SH-SY5Y (cell line): Measurements from ENCODE around the gene SLC24A4.

Experiments used
- GATA2 ChIP-seq: IDR thresholded peaks from 2 replicates; pipeline ENCODE4 v1.6.1; 2011; ENCODE audit warnings: mild to moderate bottlenecking, low read depth, low read length
- GATA3 ChIP-seq: IDR thresholded peaks from 2 replicates; pipeline ENCODE4 v1.6.1; 2011; ENCODE audit warnings: low read depth, mild to moderate bottlenecking, low read length, moderate library complexity

The SLC24A4 gene

DNA sequence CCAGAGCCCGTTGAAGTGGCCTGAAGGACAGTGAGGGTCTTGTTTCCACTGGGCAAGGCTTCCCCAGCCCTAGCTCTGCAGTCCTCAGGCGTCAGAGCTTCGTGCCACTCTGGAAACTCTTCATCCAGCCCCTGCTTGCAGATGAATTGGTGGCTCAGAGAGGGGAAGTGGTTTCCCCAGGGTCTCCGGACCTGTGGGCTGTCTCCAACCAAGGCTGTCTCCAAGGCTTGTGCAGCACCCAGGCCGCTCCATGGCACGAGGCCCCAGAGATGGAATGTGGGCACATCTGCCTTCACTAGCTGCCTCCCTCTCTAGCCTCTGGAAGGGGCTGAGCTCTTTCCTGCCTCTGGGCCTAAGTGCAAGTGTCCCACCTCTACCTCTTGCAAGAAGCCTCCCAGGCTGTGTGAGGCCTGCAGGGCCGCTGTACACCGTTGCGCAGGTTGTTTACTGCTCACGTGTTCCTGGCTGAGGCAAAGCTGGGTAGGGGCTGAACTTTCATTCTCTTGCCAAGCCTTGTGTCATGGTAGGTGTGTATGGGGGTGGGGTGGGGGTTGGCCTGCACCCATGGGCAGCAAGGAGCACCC, 201.7 kb downstream of the SLC24A4 start:
- TF ChIP-seq GATA3 (no peak), GATA2 (no peak)

DNA sequence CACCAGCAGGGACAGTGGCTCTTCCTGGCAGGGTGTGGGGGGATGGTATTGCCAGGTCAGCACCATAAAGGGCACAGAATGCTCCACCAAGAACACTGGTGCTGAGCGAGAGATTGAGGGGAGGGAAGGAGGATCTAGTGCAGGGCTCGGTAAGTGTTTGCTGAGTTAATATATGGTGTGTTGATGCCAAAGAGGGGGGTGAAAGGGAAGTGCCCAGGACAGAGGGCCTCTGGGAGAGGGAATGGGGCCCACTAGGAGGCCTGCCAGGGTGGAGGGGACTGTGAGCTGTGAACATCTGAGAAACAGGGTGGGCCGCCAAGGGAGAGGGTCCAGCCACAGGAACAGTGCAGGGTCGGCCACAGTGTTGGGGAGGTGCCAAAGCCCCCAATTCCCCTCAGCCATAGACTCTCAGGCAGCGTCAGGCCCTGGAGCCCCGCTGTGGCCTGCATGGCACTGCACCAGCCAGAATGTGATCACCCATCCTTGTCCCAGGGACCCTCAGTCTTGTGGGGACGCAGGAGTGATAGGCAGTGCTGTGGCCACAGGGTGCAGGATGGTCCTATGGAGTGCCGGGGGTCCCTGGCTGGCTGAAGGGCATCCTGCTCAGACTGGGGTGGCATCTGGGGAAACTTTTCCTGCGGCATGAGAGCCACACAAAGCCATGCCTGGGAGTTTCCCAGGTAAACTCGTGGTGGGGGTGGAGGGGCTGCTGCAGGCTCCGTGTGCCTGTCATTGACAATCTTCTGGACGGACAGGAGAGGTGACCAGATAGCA, 202.5 kb downstream of the SLC24A4 start:
- TF ChIP-seq GATA3: no peak
- no peak for TF ChIP-seq GATA2

DNA sequence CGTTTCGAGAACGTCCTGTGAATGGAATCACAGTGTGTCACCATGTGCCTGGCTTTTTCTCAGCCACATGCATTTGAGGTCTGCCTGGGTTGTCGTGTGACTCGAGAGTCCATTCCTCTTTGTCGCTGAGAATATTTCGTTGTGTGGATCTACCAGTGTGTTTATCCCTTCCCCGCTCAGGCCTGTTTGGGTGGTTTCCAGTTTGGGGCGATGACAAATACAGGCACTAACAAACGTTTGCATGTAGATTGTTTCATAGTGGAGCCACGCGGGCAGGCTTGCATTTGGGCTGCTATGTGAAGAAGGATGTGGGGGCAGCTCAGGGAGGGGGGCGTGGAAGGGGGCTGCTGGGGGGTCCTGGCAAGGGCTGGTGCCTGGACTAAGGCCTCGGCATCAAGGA, 204.8 kb downstream of the SLC24A4 start:
- TF ChIP-seq GATA3: no peak
- TF ChIP-seq GATA2: no peak

DNA sequence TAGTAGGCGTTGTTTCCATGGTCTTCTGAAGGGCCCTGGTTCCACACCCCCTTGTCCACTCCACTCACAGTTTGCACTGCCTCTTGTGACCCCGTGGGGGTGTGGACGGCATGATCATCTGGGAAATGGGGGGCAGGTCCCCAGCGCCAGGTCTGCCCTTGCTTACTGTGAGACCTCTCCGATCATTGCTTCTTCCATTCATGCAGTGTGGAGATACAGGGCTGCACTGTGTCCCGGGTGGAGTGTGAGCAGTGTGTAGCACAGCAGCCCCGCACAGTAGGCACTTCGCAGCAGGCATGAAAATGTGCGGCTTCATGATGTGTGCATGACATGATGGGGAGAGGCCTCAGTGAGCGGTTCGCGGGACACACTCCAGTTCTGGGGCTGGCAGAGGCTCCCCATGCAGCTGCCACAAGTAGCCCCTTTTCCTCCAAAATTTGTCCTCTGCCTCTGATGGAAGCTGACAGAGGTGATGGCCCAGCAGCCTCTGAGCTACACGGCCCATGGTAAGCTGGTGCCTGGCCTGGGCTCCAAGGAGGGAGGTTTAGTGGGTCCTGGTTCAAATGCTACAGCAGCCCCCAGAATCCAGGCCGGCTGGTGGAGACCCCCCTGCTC, 205.6 kb downstream of the SLC24A4 start:
- no peak for TF ChIP-seq GATA2
- TF ChIP-seq GATA3: no peak

DNA sequence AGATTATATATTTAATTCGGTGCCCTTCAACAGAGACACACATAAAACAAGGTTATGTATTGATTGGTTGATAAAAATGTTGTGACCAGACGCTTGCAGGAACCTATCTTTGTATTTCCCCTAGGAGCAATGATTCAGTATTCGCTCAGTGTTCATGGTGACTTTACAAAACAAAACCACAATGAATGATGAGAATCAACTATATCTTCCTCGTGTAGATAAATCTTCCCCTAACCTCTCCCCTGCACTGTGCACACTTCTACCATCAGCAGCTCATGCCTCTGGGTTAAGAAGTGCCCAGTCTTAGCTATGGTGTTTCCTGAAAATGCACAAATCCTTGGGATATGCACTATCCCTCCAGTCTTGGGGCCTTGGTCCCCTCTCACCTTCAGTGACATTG, 206.9 kb downstream of the SLC24A4 start:
- TF ChIP-seq GATA2 (no peak), GATA3 (no peak)

DNA sequence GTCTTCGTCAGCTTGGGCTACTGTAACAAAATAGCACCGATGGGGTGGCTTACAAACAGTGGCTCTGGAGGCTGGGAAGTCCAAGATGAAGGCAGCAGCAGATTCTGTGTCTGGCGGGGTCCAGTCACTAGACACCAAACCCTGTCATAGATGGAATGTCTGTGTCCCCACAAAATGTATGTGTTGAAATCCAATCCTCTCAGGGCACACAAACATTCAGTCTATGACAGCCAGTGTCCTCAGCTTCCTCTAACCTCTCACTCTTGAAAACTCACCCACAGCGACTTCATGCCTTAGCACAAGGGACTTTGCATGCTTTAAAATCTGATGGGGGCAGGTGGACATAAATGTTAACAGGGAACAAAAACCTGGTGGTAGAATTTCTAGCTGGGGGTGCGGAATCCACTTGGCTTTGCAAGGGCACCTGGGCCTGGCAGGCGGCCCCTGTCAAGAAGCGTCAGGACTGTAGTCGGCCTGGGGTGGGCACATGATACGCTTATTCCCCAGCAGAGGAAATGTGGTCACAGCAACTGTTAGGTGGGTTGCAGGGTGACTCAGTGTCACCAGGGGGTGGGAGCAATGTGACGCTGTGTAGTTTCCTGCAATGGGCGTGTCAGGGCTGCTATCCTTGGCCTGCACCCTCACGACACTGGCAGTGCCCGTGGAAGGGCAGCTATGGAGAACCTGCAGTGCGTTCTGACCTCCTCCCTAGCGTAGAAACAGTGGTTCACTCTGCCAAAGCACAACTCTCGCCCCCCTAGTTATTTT, 208.3 kb downstream of the SLC24A4 start:
- no peak for TF ChIP-seq GATA3
- no peak for TF ChIP-seq GATA2

DNA sequence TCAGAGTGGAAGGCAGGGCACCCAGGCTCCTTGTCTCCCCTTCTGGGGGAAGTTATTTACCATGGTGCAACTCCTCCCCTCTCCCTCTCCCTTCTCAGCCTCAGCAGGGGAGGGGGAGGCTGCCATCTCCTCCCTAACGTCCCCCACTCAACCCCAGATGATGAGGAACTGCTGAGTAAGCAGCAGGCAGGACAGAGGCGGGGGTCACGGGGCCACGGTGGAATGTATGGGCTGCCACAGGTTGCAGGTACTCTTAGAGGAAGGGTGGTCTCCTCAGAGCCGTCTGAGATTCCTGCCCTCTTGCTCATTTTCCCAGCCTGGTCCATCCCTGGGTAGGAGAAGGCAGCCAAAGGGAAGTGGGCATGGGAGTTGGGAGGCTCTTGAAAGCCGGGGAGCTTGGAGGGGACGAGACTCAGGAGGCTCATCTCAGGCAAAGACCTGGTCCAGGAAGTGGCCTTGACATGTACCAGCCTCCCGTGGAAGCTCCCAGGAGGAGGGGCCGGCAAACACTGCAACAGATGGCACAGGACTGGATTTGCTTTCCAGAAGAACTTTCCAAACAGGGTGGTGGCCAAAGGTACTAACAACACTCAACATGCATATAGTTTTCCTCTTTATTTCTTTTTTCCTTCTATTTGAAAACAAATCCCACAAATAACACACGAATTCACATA, 209.7 kb downstream of the SLC24A4 start:
- no peak for TF ChIP-seq GATA2
- no peak for TF ChIP-seq GATA3

DNA sequence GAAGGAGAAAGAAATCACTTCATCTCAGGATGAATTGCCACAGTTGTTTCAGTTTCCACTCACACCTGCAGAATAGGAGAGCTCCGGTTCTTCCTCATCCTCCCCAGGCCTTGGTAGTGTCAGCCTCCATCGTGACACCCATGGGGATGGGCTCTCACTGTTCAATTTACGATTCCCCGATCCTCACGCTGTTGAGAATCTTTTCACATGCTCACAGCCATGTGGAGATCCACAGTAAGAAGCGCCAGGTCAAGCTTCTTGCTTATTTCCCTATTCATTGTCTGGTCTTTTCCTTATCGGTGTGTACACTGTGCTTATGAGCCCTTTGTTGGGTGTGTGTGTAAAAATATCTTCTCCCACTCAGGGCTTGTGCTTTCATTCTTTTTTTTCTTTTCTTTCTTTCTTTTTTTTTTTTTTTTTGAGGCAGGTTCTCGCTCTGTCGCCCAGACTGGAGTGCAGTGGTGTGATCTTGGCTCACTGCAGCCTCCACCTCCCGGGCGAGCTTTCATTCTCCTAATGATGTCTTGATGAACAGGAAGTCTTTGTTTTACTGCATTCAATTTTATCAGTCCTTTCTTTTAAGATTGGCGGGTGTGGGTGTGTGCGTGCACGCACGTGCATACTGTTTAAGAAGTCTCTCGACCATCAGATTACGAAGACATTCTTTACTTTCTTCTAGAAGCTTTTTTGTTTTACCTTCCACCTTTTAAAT, 212.1 kb downstream of the SLC24A4 start:
- TF ChIP-seq GATA3 (no peak), GATA2 (no peak)

DNA sequence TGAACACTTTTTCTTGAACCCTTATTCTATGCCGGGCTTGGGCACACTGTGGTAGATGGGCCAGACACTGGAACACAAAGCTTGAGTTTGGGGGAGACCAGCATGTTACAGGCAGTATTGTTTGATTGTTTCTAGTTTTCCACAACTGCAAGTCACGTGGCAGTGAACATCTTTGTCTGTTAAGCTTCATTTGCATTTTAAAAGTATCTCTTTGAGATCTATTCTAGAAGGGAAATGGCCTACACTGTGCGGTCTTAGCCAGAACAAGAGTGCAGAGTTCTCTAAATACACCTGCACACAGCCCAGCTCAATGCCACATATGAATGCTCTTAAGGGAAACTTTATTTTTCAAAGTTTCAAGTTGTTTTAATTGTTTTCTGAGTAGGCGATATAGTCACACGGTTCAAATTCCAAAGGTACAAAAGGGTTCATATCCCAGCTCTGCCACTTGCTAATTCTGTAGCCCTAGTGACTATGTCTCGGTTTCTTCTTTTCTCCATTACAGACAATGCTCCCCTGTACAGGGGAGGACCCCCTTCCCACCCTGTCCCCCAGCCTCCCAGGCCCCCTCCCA, 215.5 kb downstream of the SLC24A4 start:
- no peak for TF ChIP-seq GATA2
- no peak for TF ChIP-seq GATA3

DNA sequence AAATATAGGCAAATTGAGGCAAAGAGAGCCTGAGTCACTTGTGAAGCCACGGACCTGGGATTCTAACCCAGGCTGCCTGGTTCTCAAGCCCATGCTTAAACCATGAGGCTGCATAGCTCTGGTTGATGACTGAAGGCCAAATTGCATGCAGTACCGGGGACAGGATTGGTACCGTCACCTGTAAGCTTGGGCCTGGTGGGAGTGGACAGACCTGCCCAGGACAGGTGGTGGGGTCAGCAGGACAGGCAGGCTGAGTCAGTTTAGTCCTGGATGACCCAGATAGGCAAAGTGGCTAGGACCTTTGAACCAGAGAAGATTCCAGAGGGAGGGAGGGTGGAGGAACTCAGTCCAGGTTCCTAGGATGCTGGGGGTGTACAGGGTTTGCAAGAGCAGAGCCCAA, 216.5 kb downstream of the SLC24A4 start:
- no peak for TF ChIP-seq GATA3
- TF ChIP-seq GATA2: no peak

DNA sequence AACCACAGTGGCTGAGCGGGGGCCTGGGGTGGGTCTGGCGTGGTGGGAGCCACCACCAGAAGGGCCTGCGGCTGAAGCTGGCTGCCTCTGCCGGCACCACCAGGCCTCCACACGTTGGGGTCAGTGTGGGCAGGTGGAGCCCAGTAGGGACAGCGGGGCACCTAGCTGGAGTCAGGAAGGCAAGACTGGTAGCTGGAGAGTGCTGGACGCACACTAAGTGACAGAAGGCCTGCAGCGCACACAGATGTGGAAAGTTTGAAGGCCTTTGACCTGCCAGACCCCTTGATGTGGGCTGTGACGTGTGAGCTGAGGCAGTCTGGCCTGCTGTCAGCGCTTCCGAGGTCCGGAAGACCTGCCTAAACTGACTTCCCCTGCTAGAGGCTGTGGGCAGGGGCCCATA, 216.9 kb downstream of the SLC24A4 start:
- TF ChIP-seq GATA2 (no peak), GATA3 (no peak)

DNA sequence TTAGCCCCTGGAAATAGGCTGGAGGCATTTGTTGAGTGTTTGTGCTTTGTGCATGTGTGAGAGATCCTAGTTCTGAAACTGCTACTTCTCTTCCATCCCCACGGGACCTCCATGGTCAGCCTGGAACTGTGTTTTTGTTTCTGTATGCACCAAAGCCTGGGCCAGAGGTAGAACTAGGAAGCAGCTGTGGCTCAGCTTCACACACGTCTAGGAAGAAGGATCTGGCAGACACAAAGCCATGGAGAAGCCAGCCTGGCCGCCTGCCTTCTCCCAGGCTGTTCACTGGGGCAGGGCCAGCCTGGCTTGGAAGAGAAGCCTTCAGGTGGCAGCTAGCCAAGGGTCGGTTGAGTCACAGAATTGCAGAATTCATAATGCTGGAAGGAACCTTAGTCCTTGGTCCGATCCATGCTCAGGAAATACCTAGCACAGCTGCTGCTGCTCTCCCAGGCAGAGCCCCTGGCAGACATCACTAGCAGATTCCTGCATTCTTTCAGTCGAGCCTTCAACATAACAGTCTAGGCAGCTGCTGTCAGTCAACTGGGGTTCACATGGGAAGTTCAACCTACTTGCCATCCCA, 217.6 kb downstream of the SLC24A4 start:
- TF ChIP-seq GATA2 (no peak), GATA3 (no peak)
